Dendritic cell treated with granulocyte-macrophage colony-stimulating factor and Interleukin-4, amounts not matched to agents 40 ng/mL and 50 ng/mL, for 4 days (primary cell): ENCODE results near the gene PTGES3.
"Not testable (repeated sequence)": the region's sequence is repeated elsewhere in the genome, so short reads cannot be mapped to it uniquely, and the experiment has no call there.

Source experiments
- H3K27ac Mint-ChIP-seq: one replicate; pipeline ENCODE4 v1.8.0; 2022; ENCODE audit warnings: mild to moderate bottlenecking, mixed read lengths
- H3K27me3 Mint-ChIP-seq: one replicate; pipeline ENCODE4 v1.8.0; 2022; ENCODE audit warnings: mild to moderate bottlenecking, mixed read lengths
- H3K36me3 Mint-ChIP-seq: one replicate; pipeline ENCODE4 v1.8.0; 2022; ENCODE audit warnings: low read depth, mixed read lengths
- H3K4me1 Mint-ChIP-seq: one replicate; pipeline ENCODE4 v1.8.0; 2022; ENCODE audit warnings: low read depth, mixed read lengths
- H3K4me3 Mint-ChIP-seq: one replicate; pipeline ENCODE4 v1.8.0; 2022; ENCODE audit warnings: mild to moderate bottlenecking, moderate library complexity, mixed read lengths
- H3K9me3 Mint-ChIP-seq: one replicate; pipeline ENCODE4 v1.8.0; 2022; ENCODE audit warnings: mixed read lengths
- intact Hi-C: fragments of 100-400 bp; cut with micrococcal nuclease; formaldehyde crosslinking; loops from one replicate; pipeline ENCODE4 v1.15.0; 2022

The PTGES3 gene

GRCh38 chr12:56658921-56659320 lies 29.2 kb downstream of the PTGES3 start:
- Mint-ChIP-seq H3K4me1 (peaks cover 19% of the 10 kb centered on the region), H3K27ac (no peak overlapping the region), H3K36me3 (peaks cover 34% of the 10 kb centered on the region), H3K9me3 (peaks cover 13% of the 10 kb centered on the region), H3K4me3 (no peak overlapping the region), H3K27me3 (no peaks in the 10 kb centered on the region)
- intact Hi-C loops = no loop called here

GRCh38 chr12:56657416-56658379 lies 30.4 kb downstream of the PTGES3 start:
- Mint-ChIP-seq H3K36me3 (peaks cover 28% of the 10 kb centered on the region), H3K4me1 (peaks cover 13% of the 10 kb centered on the region), H3K27ac (no peak overlapping the region), H3K9me3 (peaks cover 26% of the 10 kb centered on the region), H3K27me3 (no peaks in the 10 kb centered on the region), H3K4me3 (no peak overlapping the region)
- intact Hi-C loops = no loop called here

GRCh38 chr12:56653781-56654180 lies 34.3 kb downstream of the PTGES3 start:
- H3K4me1 Mint-ChIP-seq, intact Hi-C loops, H3K27ac Mint-ChIP-seq: not testable (repeated sequence)

GRCh38 chr12:56648023-56648422 lies 40.1 kb downstream of the PTGES3 start:
- H3K9me3 Mint-ChIP-seq, intact Hi-C loops, H3K4me3 Mint-ChIP-seq, H3K27ac Mint-ChIP-seq, H3K27me3 Mint-ChIP-seq: not testable (repeated sequence)
- Mint-ChIP-seq H3K36me3 (peaks cover 40% of the 10 kb centered on the region), H3K4me1 (peaks cover 11% of the 10 kb centered on the region)

More at GRCh38 chr12:56653781-56654180, 34.3 kb downstream of the PTGES3 start:
- Mint-ChIP-seq H3K9me3 (peaks cover 30% of the 10 kb centered on the region), H3K36me3 (peaks cover 27% of the 10 kb centered on the region)
- H3K27me3 Mint-ChIP-seq, H3K4me3 Mint-ChIP-seq: not testable (repeated sequence)

GRCh38 chr12:56645717-56646446 lies 42.2 kb downstream of the PTGES3 start, which contains the start of gene ATP5F1B:
Gene ATP5F1B (minus strand): TSS chr12:56645984. CDS start chr12:56645963, 21 bp downstream.
- Mint-ChIP-seq H3K9me3 (no peaks in the 10 kb centered on the region), H3K27ac (peak within 1 kb of the TSS; percentile 99), H3K36me3 (peaks cover 51% of the 10 kb centered on the region), H3K27me3 (no peaks in the 10 kb centered on the region), H3K4me3 (peak within 1 kb of the TSS; percentile 89), H3K4me1 (peaks cover 20% of the 10 kb centered on the region)
- intact Hi-C loops = loop anchor here (1.0 kb wide), 1 partner anchor 79 kb away; the partner anchor contains the start of gene NACA

- Mint-ChIP-seq H3K27me3 (no peaks in the 10 kb centered on the region), H3K36me3 (peaks cover 57% of the 10 kb centered on the region), H3K27ac (peak overlapping the region; percentile 99), H3K9me3 (no peaks in the 10 kb centered on the region), H3K4me3 (peak overlapping the region; percentile 89), H3K4me1 (peaks cover 20% of the 10 kb centered on the region)
- intact Hi-C loops = no loop called here
These were observed 42.8 kb downstream of the PTGES3 start for GRCh38 chr12:56645201-56645716.

- H3K4me3 Mint-ChIP-seq = peak overlapping the region; percentile 89
- H3K9me3 Mint-ChIP-seq = no peaks in the 10 kb centered on the region
- intact Hi-C loops = no loop called here
- peaks cover 63% of the 10 kb centered on the region for H3K36me3 Mint-ChIP-seq
- no peaks in the 10 kb centered on the region for H3K27me3 Mint-ChIP-seq
- H3K4me1 Mint-ChIP-seq = peaks cover 24% of the 10 kb centered on the region
- peak overlapping the region; percentile 99 for H3K27ac Mint-ChIP-seq
These were observed 43.4 kb downstream of the PTGES3 start for GRCh38 chr12:56644654-56645053.

- peaks cover 89% of the 10 kb centered on the region for H3K36me3 Mint-ChIP-seq
- peaks cover 52% of the 10 kb centered on the region for H3K4me1 Mint-ChIP-seq
These were observed 46.9 kb downstream of the PTGES3 start for GRCh38 chr12:56641219-56641618.

GRCh38 chr12:56637621-56638020 lies 50.5 kb downstream of the PTGES3 start:
- Mint-ChIP-seq H3K4me3 (no peak overlapping the region), H3K27me3 (no peaks in the 10 kb centered on the region), H3K9me3 (no peaks in the 10 kb centered on the region), H3K27ac (peak overlapping the region; percentile 90), H3K36me3 (peaks cover 80% of the 10 kb centered on the region), H3K4me1 (peaks cover 71% of the 10 kb centered on the region)
- intact Hi-C loops = loop anchor here (5.0 to 10.0 kb wide), 3 partner anchors 50 to 447 kb away; partner anchors contain the start of genes NAB2 and PTGES3

More at GRCh38 chr12:56641219-56641618, 46.9 kb downstream of the PTGES3 start:
- Mint-ChIP-seq H3K27me3 (no peaks in the 10 kb centered on the region), H3K9me3 (no peaks in the 10 kb centered on the region), H3K4me3 (no peak overlapping the region), H3K27ac (no peak overlapping the region)
- intact Hi-C loops = no loop called here

GRCh38 chr12:56636675-56637540 lies 51.2 kb downstream of the PTGES3 start:
- peaks cover 71% of the 10 kb centered on the region for H3K4me1 Mint-ChIP-seq

GRCh38 chr12:56635806-56636674 lies 52.0 kb downstream of the PTGES3 start:
- intact Hi-C loops = loop anchor here (5.0 to 10.0 kb wide), 3 partner anchors 51 to 449 kb away; partner anchors contain the start of genes NAB2 and PTGES3
- no peaks in the 10 kb centered on the region for H3K27me3 Mint-ChIP-seq
- H3K27ac Mint-ChIP-seq = peak overlapping the region; percentile 90
- peak overlapping the region; percentile 97 for H3K4me3 Mint-ChIP-seq
- peaks cover 64% of the 10 kb centered on the region for H3K36me3 Mint-ChIP-seq
- peaks cover 80% of the 10 kb centered on the region for H3K4me1 Mint-ChIP-seq
- H3K9me3 Mint-ChIP-seq = no peaks in the 10 kb centered on the region

More at GRCh38 chr12:56636675-56637540, 51.2 kb downstream of the PTGES3 start:
- intact Hi-C loops = loop anchor here (5.0 to 10.0 kb wide), 3 partner anchors 50 to 448 kb away; partner anchors contain the start of genes NAB2 and PTGES3
- Mint-ChIP-seq H3K36me3 (peaks cover 73% of the 10 kb centered on the region), H3K9me3 (no peaks in the 10 kb centered on the region), H3K27me3 (no peaks in the 10 kb centered on the region), H3K4me3 (peak overlapping the region; percentile 97), H3K27ac (peak overlapping the region; percentile 90)
